Astrocyte (in vitro differentiated cells and primary cell): ENCODE results near the gene TSC1.

Experiments
- EZH2 ChIP-seq: IDR thresholded peaks from 2 replicates; pipeline ENCODE4 v1.6.1; 2012; ENCODE audit warnings: mild to moderate bottlenecking, low read length, inconsistent platforms; ENCODE audit not compliant: insufficient read depth
- TF ChIP-seq, protein P1 (sequence below): IDR thresholded peaks from 2 replicates; pipeline ENCODE4 v1.5.1; 2011; ENCODE audit warnings: low read depth, mild to moderate bottlenecking, inconsistent platforms, low read length, moderate library complexity; ENCODE audit not compliant: insufficient read depth

DNA sequence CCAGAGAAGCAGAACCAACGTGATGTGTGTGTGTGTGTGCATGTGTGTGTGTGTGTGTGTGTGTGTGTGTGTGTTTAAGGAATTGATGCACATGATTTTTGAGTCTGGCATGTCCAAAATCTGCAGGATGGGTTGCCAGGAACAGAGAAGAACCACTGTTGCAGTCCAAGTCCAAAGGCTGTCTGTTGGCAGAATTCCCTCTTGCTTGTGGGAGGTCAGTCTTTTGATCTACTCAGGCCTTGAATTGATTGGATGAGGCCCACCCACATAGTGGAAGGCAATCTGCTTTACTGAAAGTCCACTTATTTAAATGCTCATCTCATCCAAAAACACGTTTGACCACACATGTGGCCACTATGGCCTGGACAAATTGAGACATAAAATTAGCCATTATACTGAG, 11.4 kb upstream of the TSC1 start:
- TF ChIP-seq EZH2 = no peak
- TF ChIP-seq, protein P1, sequence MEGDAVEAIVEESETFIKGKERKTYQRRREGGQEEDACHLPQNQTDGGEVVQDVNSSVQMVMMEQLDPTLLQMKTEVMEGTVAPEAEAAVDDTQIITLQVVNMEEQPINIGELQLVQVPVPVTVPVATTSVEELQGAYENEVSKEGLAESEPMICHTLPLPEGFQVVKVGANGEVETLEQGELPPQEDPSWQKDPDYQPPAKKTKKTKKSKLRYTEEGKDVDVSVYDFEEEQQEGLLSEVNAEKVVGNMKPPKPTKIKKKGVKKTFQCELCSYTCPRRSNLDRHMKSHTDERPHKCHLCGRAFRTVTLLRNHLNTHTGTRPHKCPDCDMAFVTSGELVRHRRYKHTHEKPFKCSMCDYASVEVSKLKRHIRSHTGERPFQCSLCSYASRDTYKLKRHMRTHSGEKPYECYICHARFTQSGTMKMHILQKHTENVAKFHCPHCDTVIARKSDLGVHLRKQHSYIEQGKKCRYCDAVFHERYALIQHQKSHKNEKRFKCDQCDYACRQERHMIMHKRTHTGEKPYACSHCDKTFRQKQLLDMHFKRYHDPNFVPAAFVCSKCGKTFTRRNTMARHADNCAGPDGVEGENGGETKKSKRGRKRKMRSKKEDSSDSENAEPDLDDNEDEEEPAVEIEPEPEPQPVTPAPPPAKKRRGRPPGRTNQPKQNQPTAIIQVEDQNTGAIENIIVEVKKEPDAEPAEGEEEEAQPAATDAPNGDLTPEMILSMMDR = no peak
